HEK293T (cell line): Measurements from ENCODE around the gene ZCCHC14.

ENCODE experiments used
- BHLHE40 ChIP-seq: fragments of 450-650 bp; IDR thresholded peaks from 2 replicates; pipeline ENCODE4 v1.6.1; 2016; ENCODE audit warnings: mild to moderate bottlenecking, moderate library complexity, borderline replicate concordance
- ELF4 ChIP-seq: fragments of 450-650 bp; IDR thresholded peaks from 2 replicates; pipeline ENCODE4 v1.6.1; 2017; ENCODE audit warnings: antibody characterized with exemption
- FOXA1 ChIP-seq: fragments of 450-650 bp; IDR thresholded peaks from 2 replicates; pipeline ENCODE4 v1.6.1; 2016; ENCODE audit warnings: mild to moderate bottlenecking
- FOXK2 ChIP-seq: fragments of 450-650 bp; IDR thresholded peaks from 2 replicates; pipeline ENCODE4 v1.6.1; 2016; ENCODE audit warnings: mild to moderate bottlenecking
- FOXM1 ChIP-seq: fragments of 450-650 bp; IDR thresholded peaks from 2 replicates; pipeline ENCODE4 v1.6.1; 2017; ENCODE audit warnings: mild to moderate bottlenecking, borderline replicate concordance
- LEF1 ChIP-seq: fragments of 450-650 bp; IDR thresholded peaks from 2 replicates; pipeline ENCODE4 v1.6.1; 2017; ENCODE audit warnings: mild to moderate bottlenecking, borderline replicate concordance
- NFRKB ChIP-seq: fragments of 450-650 bp; IDR thresholded peaks from 2 replicates; pipeline ENCODE4 v1.6.1; 2016; ENCODE audit warnings: mild to moderate bottlenecking, moderate library complexity
- SP1 ChIP-seq: fragments of 450-650 bp; IDR thresholded peaks from 2 replicates; pipeline ENCODE4 v1.6.1; 2017
- SUZ12 ChIP-seq: fragments of 450-650 bp; IDR thresholded peaks from 2 replicates; pipeline ENCODE4 v1.6.1; 2016; ENCODE audit warnings: mild to moderate bottlenecking
- TARDBP ChIP-seq: fragments of 450-650 bp; IDR thresholded peaks from 2 replicates; pipeline ENCODE4 v1.6.1; 2016

DNA sequence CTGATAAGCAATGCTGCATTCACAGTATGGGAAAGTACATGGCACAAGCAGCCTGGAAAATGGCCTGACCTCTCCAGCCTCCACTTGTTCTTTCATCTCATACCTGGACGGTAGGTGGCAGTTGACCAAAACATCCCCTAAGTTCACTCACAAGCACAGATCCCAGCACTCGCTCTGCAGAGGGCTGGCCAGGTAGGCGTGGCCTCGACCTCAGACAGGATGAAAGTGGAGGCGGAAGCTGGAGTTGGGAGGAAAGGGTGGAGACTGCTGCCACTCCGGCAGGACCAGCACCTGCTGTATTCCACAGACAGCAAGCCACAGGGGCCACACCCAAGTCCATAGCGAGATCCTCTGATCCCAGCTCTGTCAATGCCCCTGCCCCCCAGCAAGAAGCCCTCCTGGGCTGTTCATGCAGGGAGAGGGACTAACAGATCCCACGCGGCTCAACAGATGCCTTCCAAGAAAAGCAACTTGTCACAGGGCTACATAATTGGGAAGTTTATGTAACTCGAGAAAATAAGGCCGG, 31.3 kb downstream of the ZCCHC14 start:
- no peak for TF ChIP-seq SP1
- no peak for TF ChIP-seq SUZ12
- no peak for TF ChIP-seq BHLHE40
- no peak for TF ChIP-seq FOXM1
- TF ChIP-seq LEF1 = no peak
- no peak for TF ChIP-seq FOXA1
- no peak for TF ChIP-seq TARDBP
- no peak for TF ChIP-seq ELF4
- no peak for TF ChIP-seq NFRKB
- TF ChIP-seq FOXK2 = no peak
